PFSK-1 (cell line): ENCODE results near the gene LRRC15.

Source experiments
- POLR2AphosphoS5 ChIP-seq: IDR thresholded peaks from 2 replicates; pipeline ENCODE4 v1.6.1; 2012; ENCODE audit warnings: low read depth, mild to moderate bottlenecking, control low read depth, low read length, moderate library complexity
- SIN3A ChIP-seq: IDR thresholded peaks from 2 replicates; pipeline ENCODE4 v1.6.1; 2012; ENCODE audit warnings: mild to moderate bottlenecking, low read length, moderate library complexity, borderline replicate concordance; ENCODE audit not compliant: insufficient read depth
- TF ChIP-seq, protein P1 (sequence below), 2 experiments: IDR thresholded peaks; 2 replicates each; pipeline versions ENCODE4 v1.6.1 to v1.8.0; 2011 to 2012; ENCODE audit warnings: low read depth in 2 of 2, low read length in 2 of 2, control low read depth in 1 of 2, inconsistent platforms in 1 of 2, mild to moderate bottlenecking in 1 of 2, moderate library complexity in 1 of 2; ENCODE audit not compliant: insufficient read depth in 1 of 2

DNA sequence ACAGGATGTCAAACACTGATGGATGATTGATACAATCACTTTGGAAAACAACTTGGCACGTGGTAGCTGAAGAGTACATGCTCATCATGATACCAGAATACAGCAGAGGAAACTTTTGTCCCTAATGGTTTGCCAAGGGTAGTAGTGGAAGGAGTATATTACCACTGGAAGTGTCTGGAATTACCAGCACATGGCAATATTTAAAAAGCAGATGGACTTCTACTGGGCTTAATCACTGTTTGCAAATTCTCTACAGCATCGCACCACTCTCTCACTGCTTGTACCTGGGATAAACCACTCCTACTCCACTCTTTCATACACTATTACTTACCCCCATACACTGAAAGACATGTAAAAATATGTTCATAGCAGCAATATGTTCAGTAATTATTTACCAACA is 49.1 kb upstream of the LRRC15 start:
- no peak for TF ChIP-seq SIN3A
- TF ChIP-seq, protein P1, sequence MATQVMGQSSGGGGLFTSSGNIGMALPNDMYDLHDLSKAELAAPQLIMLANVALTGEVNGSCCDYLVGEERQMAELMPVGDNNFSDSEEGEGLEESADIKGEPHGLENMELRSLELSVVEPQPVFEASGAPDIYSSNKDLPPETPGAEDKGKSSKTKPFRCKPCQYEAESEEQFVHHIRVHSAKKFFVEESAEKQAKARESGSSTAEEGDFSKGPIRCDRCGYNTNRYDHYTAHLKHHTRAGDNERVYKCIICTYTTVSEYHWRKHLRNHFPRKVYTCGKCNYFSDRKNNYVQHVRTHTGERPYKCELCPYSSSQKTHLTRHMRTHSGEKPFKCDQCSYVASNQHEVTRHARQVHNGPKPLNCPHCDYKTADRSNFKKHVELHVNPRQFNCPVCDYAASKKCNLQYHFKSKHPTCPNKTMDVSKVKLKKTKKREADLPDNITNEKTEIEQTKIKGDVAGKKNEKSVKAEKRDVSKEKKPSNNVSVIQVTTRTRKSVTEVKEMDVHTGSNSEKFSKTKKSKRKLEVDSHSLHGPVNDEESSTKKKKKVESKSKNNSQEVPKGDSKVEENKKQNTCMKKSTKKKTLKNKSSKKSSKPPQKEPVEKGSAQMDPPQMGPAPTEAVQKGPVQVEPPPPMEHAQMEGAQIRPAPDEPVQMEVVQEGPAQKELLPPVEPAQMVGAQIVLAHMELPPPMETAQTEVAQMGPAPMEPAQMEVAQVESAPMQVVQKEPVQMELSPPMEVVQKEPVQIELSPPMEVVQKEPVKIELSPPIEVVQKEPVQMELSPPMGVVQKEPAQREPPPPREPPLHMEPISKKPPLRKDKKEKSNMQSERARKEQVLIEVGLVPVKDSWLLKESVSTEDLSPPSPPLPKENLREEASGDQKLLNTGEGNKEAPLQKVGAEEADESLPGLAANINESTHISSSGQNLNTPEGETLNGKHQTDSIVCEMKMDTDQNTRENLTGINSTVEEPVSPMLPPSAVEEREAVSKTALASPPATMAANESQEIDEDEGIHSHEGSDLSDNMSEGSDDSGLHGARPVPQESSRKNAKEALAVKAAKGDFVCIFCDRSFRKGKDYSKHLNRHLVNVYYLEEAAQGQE (IDR thresholded peaks at IDR 0.05; ENCODE audit: insufficient read depth in 1 of 2, low read depth in 2 of 2, low read length in 2 of 2), result no peak
- no peak for TF ChIP-seq POLR2AphosphoS5
